ENCODE data around the gene STARD5. TPM values are rescaled to one million over a fixed set of nuclear protein-coding genes. Genes with fewer than 3 reads are reported as not detected.
A peak's percentile ranks its signal among the peaks of the same experiment; 100 is the strongest.

STARD5 gene
- total and polyA plus RNA-seq, 9 of the 15 experiments (the other 6 are each of a cell fraction or from before 2014, with no cell fraction given), result 1.7 to 5.7 (median 2.2) TPM

GRCh38 chr15:81326466-81327212 is 2.7 kb upstream of the STARD5 start (continued):
- TF ChIP-seq E2F4 (CRISPR knock-in tag; IDR thresholded peaks at IDR 0.05; ENCODE audit: low read depth) (no peak), PTRF (tag; IDR thresholded peaks at IDR 0.05) (no peak), POLR2AphosphoS2 (IDR thresholded peaks at IDR 0.05; ENCODE audit: low read length) (no peak), PRPF4 (IDR thresholded peaks at IDR 0.05; ENCODE audit: insufficient read depth, low read depth, low read length, poor library complexity, severe bottlenecking) (no peak), SMARCB1 (IDR thresholded peaks at IDR 0.05; ENCODE audit: insufficient read length, low read depth) (no peak), ZC3H11A (IDR thresholded peaks at IDR 0.05; ENCODE audit: low read depth, low read length) (no peak), ZBED1 (IDR thresholded peaks at IDR 0.05) (no peak), HNRNPLL (IDR thresholded peaks at IDR 0.05; ENCODE audit: low read depth, low read length, poor library complexity, severe bottlenecking) (no peak), TAF15 (IDR thresholded peaks at IDR 0.05; ENCODE audit: low read depth, low read length) (no peak), CBFB (CRISPR knock-in tag; IDR thresholded peaks at IDR 0.05) (no peak), E2F5 (CRISPR knock-in tag; IDR thresholded peaks at IDR 0.05) (no peak), ZNF75A (CRISPR knock-in tag; IDR thresholded peaks at IDR 0.05) (no peak), MAFF (IDR thresholded peaks at IDR 0.05; ENCODE audit: low read length) (peak; percentile 99)
